NCI-H1930 (cell line): ENCODE results near the gene VMP1.
"Not testable (repeated sequence)": the region's sequence is repeated elsewhere in the genome, so short reads cannot be mapped to it uniquely, and the experiment has no call there.

ENCODE experiments used
- DNase-seq, 2 experiments: peaks; one replicate each; lab custom pipeline; 2025; lab: John Stamatoyannopoulos, UW

Gene VMP1

GRCh38 chr17:59841091-59841881 lies 133.8 kb downstream of the VMP1 start:
- DNase-seq: not testable (repeated sequence)

GRCh38 chr17:59841882-59842263 lies 134.4 kb downstream of the VMP1 start:
- DNase-seq: not testable (repeated sequence)

GRCh38 chr17:59842901-59843652 lies 135.6 kb downstream of the VMP1 start:
- no peak for DNase-seq

- DNase-seq: no peak
Observed at GRCh38 chr17:59844884-59845594, 137.6 kb downstream of the VMP1 start.

- peak; percentile 58 to 80 for DNase-seq
Observed at GRCh38 chr17:59845595-59846393, 138.3 kb downstream of the VMP1 start.

GRCh38 chr17:59846394-59847165 lies 139.1 kb downstream of the VMP1 start:
- DNase-seq: peak in 1 of 2 experiments; percentile 47

GRCh38 chr17:59848385-59848668 lies 140.9 kb downstream of the VMP1 start:
- DNase-seq: no peak

GRCh38 chr17:59848778-59849177 lies 141.3 kb downstream of the VMP1 start:
- DNase-seq: no peak

GRCh38 chr17:59850311-59850710 lies 142.9 kb downstream of the VMP1 start:
- DNase-seq: not testable (repeated sequence)

- DNase-seq: no peak
Observed at GRCh38 chr17:59851439-59852375, 144.3 kb downstream of the VMP1 start.

GRCh38 chr17:59852847-59853167 lies 145.4 kb downstream of the VMP1 start:
- DNase-seq: not testable (repeated sequence)

- DNase-seq: peak; percentile 27 to 31
Observed at GRCh38 chr17:59853168-59853918, 145.9 kb downstream of the VMP1 start.

GRCh38 chr17:59853919-59854729 lies 146.7 kb downstream of the VMP1 start:
- DNase-seq: not testable (repeated sequence)

GRCh38 chr17:59856859-59857794 lies 149.7 kb downstream of the VMP1 start:
- no peak for DNase-seq

GRCh38 chr17:59858167-59858816 lies 150.8 kb downstream of the VMP1 start:
- DNase-seq: no peak

GRCh38 chr17:59858932-59859331 lies 151.5 kb downstream of the VMP1 start:
- no peak for DNase-seq

GRCh38 chr17:59859444-59860025 lies 152.1 kb downstream of the VMP1 start:
- no peak for DNase-seq
